NCI-H2227 (cell line): Measurements from ENCODE around the gene GARNL3.
A peak's percentile ranks its signal among the peaks of the same experiment; 100 is the strongest.

Experiments
- DNase-seq: peaks from one replicate; lab custom pipeline; 2025; ENCODE audit not compliant: unreplicated experiment; lab: John Stamatoyannopoulos, UW

The GARNL3 gene

GRCh38 chr9:127277770-127278169, 13.2 kb downstream of the GARNL3 start:
- no peak for DNase-seq

GRCh38 chr9:127278372-127278771, 13.8 kb downstream of the GARNL3 start:
- DNase-seq = no peak

GRCh38 chr9:127279717-127280285, 15.2 kb downstream of the GARNL3 start:
- no peak for DNase-seq

GRCh38 chr9:127280880-127281660, 16.5 kb downstream of the GARNL3 start:
- DNase-seq = no peak

GRCh38 chr9:127281891-127282290, 17.3 kb downstream of the GARNL3 start:
- no peak for DNase-seq

- DNase-seq = no peak
Observed at GRCh38 chr9:127282611-127283010, 18.0 kb downstream of the GARNL3 start.

GRCh38 chr9:127283135-127283534, 18.6 kb downstream of the GARNL3 start:
- DNase-seq = no peak

GRCh38 chr9:127283917-127284497, 19.4 kb downstream of the GARNL3 start:
- DNase-seq = no peak

GRCh38 chr9:127285965-127286364, 21.4 kb downstream of the GARNL3 start:
- no peak for DNase-seq

- peak; percentile 8 for DNase-seq
Observed at GRCh38 chr9:127290561-127291065, 26.0 kb downstream of the GARNL3 start.

- no peak for DNase-seq
Observed at GRCh38 chr9:127291246-127291778, 26.7 kb downstream of the GARNL3 start.

- no peak for DNase-seq
Observed at GRCh38 chr9:127292415-127292814, 27.8 kb downstream of the GARNL3 start.

- no peak for DNase-seq
Observed at GRCh38 chr9:127293328-127293727, 28.8 kb downstream of the GARNL3 start.

GRCh38 chr9:127293767-127294166, 29.2 kb downstream of the GARNL3 start:
- DNase-seq = no peak

- no peak for DNase-seq
Observed at GRCh38 chr9:127295005-127295404, 30.4 kb downstream of the GARNL3 start.

GRCh38 chr9:127300886-127301447, 36.4 kb downstream of the GARNL3 start:
- DNase-seq = no peak

GRCh38 chr9:127303830-127304229, 39.3 kb downstream of the GARNL3 start:
- DNase-seq = no peak

GRCh38 chr9:127305206-127305837, 40.7 kb downstream of the GARNL3 start:
- no peak for DNase-seq

GRCh38 chr9:127305838-127306226, 41.3 kb downstream of the GARNL3 start:
- DNase-seq = no peak

- DNase-seq = no peak
Observed at GRCh38 chr9:127307802-127308201, 43.2 kb downstream of the GARNL3 start.
